GM12878 (cell line): ENCODE results near the gene POU3F3. TPM values are rescaled to one million over a fixed set of nuclear protein-coding genes. Genes with fewer than 3 reads are reported as not detected.

Experiments used
- ATAC-seq: fragments of 200-7000 bp; cut with Tn5 transposase; 3 replicates; pipeline ENCODE4 v1.9.1; 2020; ENCODE audit warnings: mild to moderate bottlenecking, moderate library complexity
- BruUV-seq: library from RNA; stranded (reverse); fragments of 400-500 nt; replicated peaks from 2 replicates; lab custom pipeline; 2021; lab: Mats Ljungman, UMichigan
- CTCF ChIA-PET: fragments of 300-600 bp; sonication (Branson Sonifier 250); formaldehyde crosslinking; extraction: SDS; loops from one replicate; lab custom pipeline; 2021; ENCODE audit warnings: inconsistent platforms; lab: Yijun Ruan, JAX
- POLR2A ChIA-PET: fragments of 350-600 bp; formaldehyde crosslinking; extraction: SDS; loops from one replicate; lab custom pipeline; 2021; ENCODE audit warnings: inconsistent platforms; lab: Charles Lee
- RAD21 ChIA-PET: fragments of 300-600 bp; sonication (Branson Sonifier 250); formaldehyde crosslinking; loops from one replicate; lab custom pipeline; 2023; ENCODE audit warnings: antibody characterized with exemption; ENCODE audit not compliant: unreplicated experiment; lab: Charles Lee
- SMC1A ChIA-PET: fragments of 300-600 bp; sonication (Branson Sonifier 250); formaldehyde crosslinking; loops from one replicate; lab custom pipeline; 2023; ENCODE audit not compliant: unreplicated experiment, uncharacterized antibody; lab: Charles Lee
- DNase-seq: peaks from one replicate; pipeline ENCODE4 v3.0.0-alpha.2; 2011; ENCODE audit warnings: low read depth, low spot score
- FAIRE-seq: peaks from 3 replicates; lab custom pipeline; 2011; peaks lifted over from hg19 to GRCh38; lab: Jason Lieb, UNC
- H2AFZ ChIP-seq: 2 replicates; pipeline ENCODE4 v1.6.0; 2011; ENCODE audit warnings: low read depth, low read length, control low read depth; ENCODE audit not compliant: control insufficient read depth
- H3K27ac ChIP-seq: 2 replicates; pipeline ENCODE4 v1.5.1; 2011; ENCODE audit warnings: control low read depth; ENCODE audit not compliant: control insufficient read depth, insufficient read depth
- H3K27me3 ChIP-seq, 2 experiments: replicated peaks in 1 of 2; 2 replicates each; pipeline versions ENCODE4 v1.6.0 to v1.6.1; 2011; ENCODE audit warnings: low read length in 1 of 2; ENCODE audit not compliant: control insufficient read depth in 2 of 2, insufficient read depth in 2 of 2
- H3K36me3 ChIP-seq, 2 experiments: 2 replicates each; pipeline ENCODE4 v1.5.1; 2011; ENCODE audit warnings: low read length in 1 of 2; ENCODE audit not compliant: control insufficient read depth in 2 of 2, insufficient read depth in 2 of 2
- H3K4me1 ChIP-seq: 2 replicates; pipeline ENCODE4 v1.6.1; 2011; ENCODE audit warnings: mild to moderate bottlenecking, low read length, moderate library complexity, mixed read lengths; ENCODE audit not compliant: control insufficient read depth, insufficient read depth
- H3K4me2 ChIP-seq: 2 replicates; pipeline ENCODE4 v1.6.0; 2011; ENCODE audit warnings: control low read depth; ENCODE audit not compliant: control insufficient read depth, insufficient read depth
- H3K4me3 ChIP-seq: fragments of 200-600 bp; sonication (generic); 2 replicates; pipeline ENCODE4 v1.5.1; 2016
- H3K79me2 ChIP-seq: 2 replicates; pipeline ENCODE4 v1.6.0; 2011; ENCODE audit warnings: low read length; ENCODE audit not compliant: control insufficient read depth, insufficient read depth
- H3K9ac ChIP-seq: 2 replicates; pipeline ENCODE4 v1.8.0; 2011; ENCODE audit warnings: low read length, control low read depth, mixed read lengths; ENCODE audit not compliant: control insufficient read depth, insufficient read depth
- H3K9me3 ChIP-seq: replicated peaks from 3 replicates; pipeline ENCODE4 v1.5.1; 2011; ENCODE audit warnings: mild to moderate bottlenecking, low read length; ENCODE audit not compliant: control insufficient read depth, insufficient read depth
- H4K20me1 ChIP-seq: 2 replicates; pipeline ENCODE4 v1.6.0; 2011; ENCODE audit not compliant: control insufficient read depth, insufficient read depth
- ATF7 ChIP-seq: fragments of 450-650 bp; IDR thresholded peaks from 2 replicates; pipeline ENCODE4 v1.6.1; 2016; ENCODE audit warnings: low read depth, mild to moderate bottlenecking
- CHD1 ChIP-seq: IDR thresholded peaks from 2 replicates; pipeline ENCODE4 v1.6.1; 2012; ENCODE audit warnings: low read depth, low read length, improper control_type of control experiment
- DPF2 ChIP-seq: fragments of 450-650 bp; IDR thresholded peaks from 2 replicates; pipeline ENCODE4 v1.6.1; 2017; ENCODE audit warnings: mild to moderate bottlenecking
- IRF4 ChIP-seq: IDR thresholded peaks from 2 replicates; pipeline ENCODE4 v1.6.1; 2011; ENCODE audit warnings: low read depth, low read length
- JUNB ChIP-seq: IDR thresholded peaks from 2 replicates; pipeline ENCODE4 v1.6.1; 2016; ENCODE audit warnings: antibody characterized with exemption, mild to moderate bottlenecking
- LARP7 ChIP-seq: fragments of 450-650 bp; IDR thresholded peaks from 2 replicates; pipeline ENCODE4 v1.6.1; 2017; ENCODE audit warnings: mild to moderate bottlenecking
- MEF2B ChIP-seq: fragments of 450-650 bp; IDR thresholded peaks from 2 replicates; pipeline ENCODE4 v1.6.1; 2018; ENCODE audit warnings: mild to moderate bottlenecking, moderate library complexity; ENCODE audit not compliant: partially characterized antibody, poor library complexity, severe bottlenecking
- NBN ChIP-seq: fragments of 450-650 bp; IDR thresholded peaks from 2 replicates; pipeline ENCODE4 v1.6.1; 2016
- NR2F1 ChIP-seq: fragments of 450-650 bp; conservative IDR thresholded peaks from 2 replicates; pipeline ENCODE4 v1.6.1; 2017; ENCODE audit warnings: mild to moderate bottlenecking
- SMAD5 ChIP-seq: IDR thresholded peaks from 2 replicates; pipeline ENCODE4 v1.6.1; 2016; ENCODE audit warnings: antibody characterized with exemption, low read depth
- SMC3 ChIP-seq: IDR thresholded peaks from 2 replicates; pipeline ENCODE4 v1.6.1; 2011; ENCODE audit warnings: low read length, improper control_type of control experiment, borderline replicate concordance
- TCF12 ChIP-seq: IDR thresholded peaks from 2 replicates; pipeline ENCODE4 v1.6.1; 2011; ENCODE audit warnings: low read depth, mild to moderate bottlenecking, low read length
- WRNIP1 ChIP-seq: IDR thresholded peaks from 2 replicates; pipeline ENCODE4 v1.6.1; 2011; ENCODE audit warnings: low read depth, low read length, improper control_type of control experiment, borderline replicate concordance
- ZNF207 ChIP-seq: fragments of 450-650 bp; IDR thresholded peaks from 2 replicates; pipeline ENCODE4 v1.6.1; 2014; ENCODE audit warnings: antibody characterized with exemption, mild to moderate bottlenecking, borderline replicate concordance
- ZNF384 ChIP-seq: IDR thresholded peaks from 2 replicates; pipeline ENCODE4 v1.6.1; 2012; ENCODE audit warnings: low read depth, mild to moderate bottlenecking, low read length, improper control_type of control experiment, borderline replicate concordance
- ZNF622 ChIP-seq: fragments of 450-650 bp; IDR thresholded peaks from 2 replicates; pipeline ENCODE4 v1.6.1; 2017; ENCODE audit warnings: mild to moderate bottlenecking, inconsistent platforms
- ZSCAN29 ChIP-seq: fragments of 450-650 bp; IDR thresholded peaks from 2 replicates; pipeline ENCODE4 v1.6.1; 2017; ENCODE audit warnings: mild to moderate bottlenecking, moderate library complexity
- WGBS: methylation state at CpG from one replicate; pipeline ENCODE4 v1.1.6; 2016; ENCODE audit warnings: low lambda C conversion rate; ENCODE audit not compliant: insufficient replicate concordance, insufficient coverage; ENCODE audit errors: missing lambda C conversion rate; 5-methylcytosine and 5-hydroxymethylcytosine counted together
- in situ Hi-C: fragments of 300-500 bp; cut with MboI; formaldehyde crosslinking; loops from 9 replicates; pipeline ENCODE4 v1.14.3; 2018; ENCODE audit warnings: mixed read lengths
- intact Hi-C: fragments of 100-400 bp; cut with micrococcal nuclease; formaldehyde crosslinking; loops from one replicate; pipeline ENCODE4 v1.14.2; 2022; ENCODE audit not compliant: unreplicated experiment
- polyA plus RNA-seq, 11 experiments: library from polyadenylated mRNA; depleted of rRNA in 4 of 11; unstranded in 6 of 11; stranded (reverse) in 5 of 11; fragments of >200 nt; fragmentation: Nextera tagmentation in 4 of 11; fragmentation: Illumina TruSeq in 1 of 11; extraction: Ambion mirVana in 4 of 11; extraction: Trizol in 1 of 11; gene quantifications; 1 replicate in 1 of 11; 2 replicates in 10 of 11; pipeline versions ENCODE4 v1.2.1 to v1.2.3, GENCODE V29; 2011 to 2016; ENCODE audit warnings: inconsistent platforms in 2 of 11, missing spikeins in 2 of 11, low read depth in 1 of 11
- total RNA-seq, 4 experiments: library from RNA; depleted of rRNA in 3 of 4; stranded (reverse); fragments of >200 nt in 3 of 4; fragmentation: Illumina TruSeq in 1 of 4; extraction: Trizol in 1 of 4; gene quantifications; 2 replicates each; pipeline versions ENCODE4 v1.2.1 to v1.2.3, GENCODE V29; 2013 to 2021
- TF ChIP-seq, protein P1 (sequence below): IDR thresholded peaks from 2 replicates; pipeline ENCODE4 v1.6.1; 2011; ENCODE audit warnings: borderline replicate concordance, low read depth, mild to moderate bottlenecking, moderate library complexity, mixed read lengths, low read length; ENCODE audit not compliant: insufficient read depth; ENCODE audit errors: extremely low read length
- TF ChIP-seq, protein P2 (sequence below): IDR thresholded peaks from 2 replicates; pipeline ENCODE4 v1.6.1; 2012; ENCODE audit warnings: low read depth, low read length, improper control_type of control experiment

Gene POU3F3
- total and polyA plus RNA-seq, 10 of the 15 experiments (the other 5 are each of a cell fraction or from before 2014, with no cell fraction given), result not detected

DNA sequence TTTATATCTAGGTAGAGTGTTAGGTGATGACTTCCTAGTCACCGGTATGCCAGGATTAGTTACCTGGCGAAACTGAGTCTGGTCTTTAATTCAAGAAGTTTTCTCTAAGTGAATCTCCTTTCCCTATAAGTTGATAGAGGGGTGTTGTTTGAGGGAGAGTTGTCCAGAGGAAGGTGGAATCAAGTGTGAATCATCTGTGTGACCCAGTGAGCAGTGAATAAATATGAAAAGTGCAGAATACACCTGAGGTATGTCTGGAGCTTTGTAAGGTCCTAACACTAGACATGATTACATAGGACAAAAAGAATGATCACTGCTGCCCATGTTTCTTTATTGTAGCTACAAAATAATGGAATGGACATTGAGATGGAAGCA lies 11.2 kb downstream of the POU3F3 start:
- Histone ChIP-seq H3K9ac (no peak overlapping the region), H3K4me2 (no peak overlapping the region), H3K9me3 (no peaks in the 10 kb centered on the region), H3K36me3 (no peaks in the 10 kb centered on the region), H3K27ac (no peak overlapping the region), H3K27me3 (peaks cover 13 to 40% of the 10 kb centered on the region in 2 experiments), H3K4me3 (no peak overlapping the region), H4K20me1 (no peaks in the 10 kb centered on the region), H2AFZ (no peak overlapping the region), H3K4me1 (no peaks in the 10 kb centered on the region), H3K79me2 (no peaks in the 10 kb centered on the region)
- WGBS, result 0% methylated on average over 2 of the region's 2 CpGs
- BruUV-seq, result no TSS peak
- in situ Hi-C loops, result loop anchor here (25.0 kb wide), 1 partner anchor 828 kb away; no protein-coding TSS in a partner anchor
- SMC1A ChIA-PET, result no interaction called here
- RAD21 ChIA-PET, result no interaction called here
- no peak for ATAC-seq
- intact Hi-C loops, result no loop called here
- POLR2A ChIA-PET, result no interaction called here
- no peak for FAIRE-seq
- no peak for DNase-seq
- CTCF ChIA-PET, result no interaction called here
- no peak for TF ChIP-seq LARP7
- no peak for TF ChIP-seq NR2F1
- no peak for TF ChIP-seq CHD1
- no peak for TF ChIP-seq WRNIP1
- no peak for TF ChIP-seq SMC3
- TF ChIP-seq TCF12, result no peak
- TF ChIP-seq ZSCAN29, result no peak
- TF ChIP-seq ZNF207, result no peak

DNA sequence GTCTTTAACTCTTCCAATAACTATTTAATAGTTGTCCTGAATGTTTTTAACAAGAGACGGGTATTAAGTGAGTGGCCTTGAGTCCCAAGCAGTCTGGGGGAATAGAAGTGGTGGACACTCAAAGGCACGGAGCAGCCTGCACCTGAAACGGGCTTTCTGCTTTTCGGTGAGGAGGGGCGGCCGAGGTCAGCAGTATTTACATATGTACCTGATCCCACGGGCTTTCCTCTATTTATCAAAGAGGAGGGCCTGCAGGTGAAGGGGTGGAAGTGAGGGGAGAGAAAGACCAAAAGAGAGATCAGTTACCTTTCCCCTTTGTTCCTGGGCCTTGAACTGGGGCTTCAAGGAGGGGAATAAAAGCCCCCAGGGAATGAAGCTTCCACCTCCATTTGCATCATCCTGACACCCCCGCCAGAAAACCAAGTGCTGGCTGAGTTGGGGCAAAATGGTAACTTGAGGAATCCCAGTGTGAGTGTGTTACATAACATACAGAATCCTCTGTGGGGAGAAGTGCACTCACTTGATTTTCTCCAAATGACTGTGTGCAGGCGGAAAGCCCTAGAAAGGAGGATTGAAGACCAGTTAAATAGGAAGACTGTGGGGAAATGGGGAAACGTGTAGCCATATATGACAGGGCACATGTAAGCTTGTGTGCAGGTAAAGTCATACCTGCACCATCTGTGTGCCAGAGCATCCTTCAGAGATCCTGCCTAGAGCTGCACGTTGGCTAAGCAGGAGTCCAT lies 12.4 kb downstream of the POU3F3 start:
- intact Hi-C loops, result no loop called here
- POLR2A ChIA-PET, result no interaction called here
- Histone ChIP-seq H3K27me3 (peaks cover 14 to 50% of the 10 kb centered on the region in 2 experiments), H3K79me2 (no peaks in the 10 kb centered on the region), H3K27ac (no peak overlapping the region), H3K4me2 (no peak overlapping the region), H4K20me1 (no peaks in the 10 kb centered on the region), H3K4me1 (no peaks in the 10 kb centered on the region), H3K4me3 (no peak overlapping the region), H2AFZ (no peak overlapping the region), H3K36me3 (no peaks in the 10 kb centered on the region), H3K9ac (no peak overlapping the region), H3K9me3 (no peaks in the 10 kb centered on the region)
- in situ Hi-C loops, result loop anchor here (25.0 kb wide), 1 partner anchor 829 kb away; no protein-coding TSS in a partner anchor
- 12% methylated on average over 11 of the region's 11 CpGs for WGBS
- no TSS peak for BruUV-seq
- no peak for DNase-seq
- RAD21 ChIA-PET, result no interaction called here
- CTCF ChIA-PET, result interaction anchor here (0.9 kb wide), 1 partner anchor 19 kb away, joined by 3 read pairs; no protein-coding TSS in a partner anchor
- SMC1A ChIA-PET, result interaction anchor here (0.6 kb wide), 1 partner anchor 110 kb away, joined by 3 read pairs; no protein-coding TSS in a partner anchor
- no peak for ATAC-seq
- no peak for FAIRE-seq
- TF ChIP-seq, protein P1, sequence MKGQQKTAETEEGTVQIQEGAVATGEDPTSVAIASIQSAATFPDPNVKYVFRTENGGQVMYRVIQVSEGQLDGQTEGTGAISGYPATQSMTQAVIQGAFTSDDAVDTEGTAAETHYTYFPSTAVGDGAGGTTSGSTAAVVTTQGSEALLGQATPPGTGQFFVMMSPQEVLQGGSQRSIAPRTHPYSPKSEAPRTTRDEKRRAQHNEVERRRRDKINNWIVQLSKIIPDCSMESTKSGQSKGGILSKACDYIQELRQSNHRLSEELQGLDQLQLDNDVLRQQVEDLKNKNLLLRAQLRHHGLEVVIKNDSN, result no peak
- no peak for TF ChIP-seq MEF2B
- no peak for TF ChIP-seq NBN
- no peak for TF ChIP-seq DPF2
- no peak for TF ChIP-seq ZNF622
- TF ChIP-seq SMAD5, result no peak
- TF ChIP-seq JUNB, result no peak
- no peak for TF ChIP-seq ATF7
- TF ChIP-seq IRF4, result no peak
- no peak for TF ChIP-seq ZNF384
- TF ChIP-seq, protein P2, sequence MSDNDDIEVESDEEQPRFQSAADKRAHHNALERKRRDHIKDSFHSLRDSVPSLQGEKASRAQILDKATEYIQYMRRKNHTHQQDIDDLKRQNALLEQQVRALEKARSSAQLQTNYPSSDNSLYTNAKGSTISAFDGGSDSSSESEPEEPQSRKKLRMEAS, result no peak
